Measurements from ENCODE around the gene TSPAN33.
"Not testable (repeated sequence)": the region's sequence is repeated elsewhere in the genome, so short reads cannot be mapped to it uniquely, and the experiment has no call there.

TSPAN33 gene

DNA sequence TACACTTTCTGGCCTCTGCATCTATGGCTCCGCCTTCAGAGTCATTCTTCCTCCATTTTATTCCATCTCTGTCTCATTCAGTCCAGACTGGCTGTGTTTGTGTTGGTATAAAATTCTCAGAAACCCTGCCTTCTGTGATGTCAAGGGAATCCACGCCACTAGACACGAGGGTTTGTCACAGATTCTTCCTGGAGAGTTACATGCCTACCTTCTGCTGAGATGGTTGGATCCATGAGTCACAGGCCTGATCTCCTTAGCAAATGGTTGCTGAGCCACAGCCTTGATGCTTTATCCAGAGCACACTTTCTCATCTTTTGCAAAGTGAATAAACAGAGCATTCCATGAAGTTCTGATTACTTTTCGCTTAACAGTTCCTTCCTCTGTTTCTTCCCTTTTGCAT, 35.9 kb upstream of the TSPAN33 start:
- TF ChIP-seq, protein P1, sequence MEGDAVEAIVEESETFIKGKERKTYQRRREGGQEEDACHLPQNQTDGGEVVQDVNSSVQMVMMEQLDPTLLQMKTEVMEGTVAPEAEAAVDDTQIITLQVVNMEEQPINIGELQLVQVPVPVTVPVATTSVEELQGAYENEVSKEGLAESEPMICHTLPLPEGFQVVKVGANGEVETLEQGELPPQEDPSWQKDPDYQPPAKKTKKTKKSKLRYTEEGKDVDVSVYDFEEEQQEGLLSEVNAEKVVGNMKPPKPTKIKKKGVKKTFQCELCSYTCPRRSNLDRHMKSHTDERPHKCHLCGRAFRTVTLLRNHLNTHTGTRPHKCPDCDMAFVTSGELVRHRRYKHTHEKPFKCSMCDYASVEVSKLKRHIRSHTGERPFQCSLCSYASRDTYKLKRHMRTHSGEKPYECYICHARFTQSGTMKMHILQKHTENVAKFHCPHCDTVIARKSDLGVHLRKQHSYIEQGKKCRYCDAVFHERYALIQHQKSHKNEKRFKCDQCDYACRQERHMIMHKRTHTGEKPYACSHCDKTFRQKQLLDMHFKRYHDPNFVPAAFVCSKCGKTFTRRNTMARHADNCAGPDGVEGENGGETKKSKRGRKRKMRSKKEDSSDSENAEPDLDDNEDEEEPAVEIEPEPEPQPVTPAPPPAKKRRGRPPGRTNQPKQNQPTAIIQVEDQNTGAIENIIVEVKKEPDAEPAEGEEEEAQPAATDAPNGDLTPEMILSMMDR (IDR thresholded peaks at IDR 0.05; ENCODE audit: insufficient read depth, low read depth, low read length, missing control alignments), result no peak
- DNase-seq (ENCODE audit: low read depth), result no peak
- no peak overlapping the region for H3K4me3 ChIP-seq (ENCODE audit: low read depth, low read length)

DNA sequence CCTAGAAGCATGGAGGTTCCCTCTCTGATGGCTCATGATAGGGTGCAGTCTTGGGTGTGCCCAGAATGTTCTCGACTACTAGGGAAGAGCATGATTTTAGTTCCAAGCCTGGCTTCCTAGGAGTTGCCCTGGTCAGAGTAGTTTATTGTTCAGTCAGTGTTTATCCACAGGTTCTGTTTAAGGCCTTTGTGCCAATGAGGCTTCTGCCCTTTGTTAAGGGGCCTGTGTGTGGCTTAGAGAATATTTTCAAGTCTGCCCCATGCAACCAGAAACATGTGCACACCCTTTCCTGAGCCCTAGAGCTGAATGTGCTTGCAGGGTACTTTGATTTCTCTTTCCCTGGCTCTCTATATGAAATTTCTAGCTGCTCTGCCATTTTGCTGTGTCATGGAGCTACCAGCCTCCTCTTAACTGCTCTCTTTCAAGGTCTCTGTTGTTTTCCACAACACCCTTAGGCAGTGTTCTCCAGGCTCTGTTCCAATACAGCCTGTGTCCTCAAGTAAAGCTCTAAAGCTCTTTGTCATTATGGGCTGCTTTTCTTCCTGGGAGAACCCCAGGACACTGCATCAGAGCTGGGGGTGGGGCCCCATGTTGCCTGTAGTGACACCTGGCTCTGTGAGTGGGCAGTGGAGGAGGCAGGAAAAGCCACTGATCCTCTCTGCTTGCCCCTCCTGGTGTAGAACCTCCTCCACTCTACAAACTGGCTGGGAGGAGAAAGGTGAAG, 34.1 kb upstream of the TSPAN33 start:
- H3K4me3 ChIP-seq (ENCODE audit: low read depth, low read length), result no peak overlapping the region
- DNase-seq (ENCODE audit: low read depth), result no peak
- TF ChIP-seq, protein P1 (IDR thresholded peaks at IDR 0.05; ENCODE audit: insufficient read depth, low read depth, low read length, missing control alignments), result no peak

DNA sequence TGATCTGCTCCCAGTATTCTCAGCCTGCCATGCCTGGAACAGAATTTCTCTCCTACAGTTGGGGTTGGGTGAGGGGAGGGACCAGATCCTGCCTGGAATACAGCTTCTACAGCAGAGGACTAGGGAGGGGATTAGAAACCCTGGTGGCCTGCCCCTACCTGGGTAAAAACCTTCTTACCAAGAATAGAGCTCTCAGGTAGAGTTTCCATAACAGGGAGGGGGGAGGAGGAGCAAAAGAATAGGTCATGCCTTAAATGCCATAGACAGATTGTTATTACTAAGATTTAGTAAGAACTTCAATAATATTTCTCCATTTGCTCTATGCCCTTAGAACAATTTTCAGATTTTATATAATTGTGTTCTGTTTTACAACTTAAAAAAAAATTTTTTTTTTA, 33.5 kb upstream of the TSPAN33 start:
- DNase-seq (ENCODE audit: low read depth), result no peak
- TF ChIP-seq, protein P1 (IDR thresholded peaks at IDR 0.05; ENCODE audit: insufficient read depth, low read depth, low read length, missing control alignments), result no peak
- no peak overlapping the region for H3K4me3 ChIP-seq (ENCODE audit: low read depth, low read length)

DNA sequence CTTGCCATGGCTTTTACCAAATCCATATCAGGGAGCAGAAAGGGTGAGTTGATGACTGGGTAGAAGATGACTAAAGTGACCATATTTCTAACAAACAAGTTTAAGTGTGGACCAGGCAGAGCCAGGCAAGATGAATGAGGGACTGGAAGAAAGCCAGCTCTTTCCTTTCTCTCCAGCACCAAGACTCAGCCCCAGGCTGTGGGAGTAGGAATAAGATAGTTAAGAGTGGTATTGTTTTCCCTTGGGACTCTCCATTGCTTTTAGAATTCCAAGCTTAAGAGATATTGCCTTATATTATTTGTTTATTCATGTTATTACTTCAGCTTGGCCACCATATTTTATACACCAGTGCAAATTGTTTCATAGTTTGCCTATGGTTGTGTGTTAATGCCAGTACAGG, 28.8 kb upstream of the TSPAN33 start:
- no peak for DNase-seq (ENCODE audit: low read depth)
- TF ChIP-seq, protein P1 (IDR thresholded peaks at IDR 0.05; ENCODE audit: insufficient read depth, low read depth, low read length, missing control alignments), result no peak
- no peak overlapping the region for H3K4me3 ChIP-seq (ENCODE audit: low read depth, low read length)

DNA sequence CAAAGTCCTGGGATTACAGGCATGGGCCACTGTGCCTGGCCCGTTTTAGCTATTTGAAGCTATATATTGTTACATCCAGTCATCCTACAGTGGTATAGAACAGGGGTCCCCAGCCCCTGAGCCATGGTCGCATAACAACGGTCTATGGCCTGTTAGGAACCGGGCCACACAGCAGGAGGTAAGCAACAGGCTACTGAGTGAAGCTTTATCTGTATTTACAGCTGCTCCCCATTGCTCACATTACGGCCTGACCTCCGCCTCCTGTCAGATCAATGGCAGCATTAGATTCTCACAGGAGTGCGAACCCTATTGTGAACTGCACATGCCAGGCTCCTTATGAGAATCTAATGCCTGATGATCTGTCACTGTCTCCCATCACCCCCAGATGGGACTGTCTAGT, 26.3 kb upstream of the TSPAN33 start:
- TF ChIP-seq, protein P1 (IDR thresholded peaks at IDR 0.05; ENCODE audit: insufficient read depth, low read depth, low read length, missing control alignments), result no peak
- no peak overlapping the region for H3K4me3 ChIP-seq (ENCODE audit: low read depth, low read length)
- no peak for DNase-seq (ENCODE audit: low read depth)

DNA sequence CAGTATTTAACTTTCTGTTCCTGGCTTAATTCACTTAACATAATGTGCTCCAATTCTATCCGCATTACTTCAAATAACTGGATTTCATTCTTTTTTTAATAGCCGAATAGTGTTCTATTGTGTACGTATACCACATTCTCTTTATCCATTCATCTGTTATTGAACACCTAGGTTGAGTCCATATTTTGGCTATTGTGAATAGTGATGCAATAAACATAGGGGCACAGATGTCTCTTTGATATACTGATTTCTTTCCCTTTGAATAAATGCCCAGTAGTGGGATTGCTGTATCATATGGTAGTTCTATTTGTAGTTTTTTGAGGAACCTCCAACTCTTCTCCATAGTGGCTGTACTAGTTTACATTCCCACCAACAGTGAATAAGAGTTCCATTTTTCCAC, 25.5 kb upstream of the TSPAN33 start:
- TF ChIP-seq, protein P1 (IDR thresholded peaks at IDR 0.05; ENCODE audit: insufficient read depth, low read depth, low read length, missing control alignments), result no peak
- DNase-seq (ENCODE audit: low read depth), result no peak
- no peak overlapping the region for H3K4me3 ChIP-seq (ENCODE audit: low read depth, low read length)

DNA sequence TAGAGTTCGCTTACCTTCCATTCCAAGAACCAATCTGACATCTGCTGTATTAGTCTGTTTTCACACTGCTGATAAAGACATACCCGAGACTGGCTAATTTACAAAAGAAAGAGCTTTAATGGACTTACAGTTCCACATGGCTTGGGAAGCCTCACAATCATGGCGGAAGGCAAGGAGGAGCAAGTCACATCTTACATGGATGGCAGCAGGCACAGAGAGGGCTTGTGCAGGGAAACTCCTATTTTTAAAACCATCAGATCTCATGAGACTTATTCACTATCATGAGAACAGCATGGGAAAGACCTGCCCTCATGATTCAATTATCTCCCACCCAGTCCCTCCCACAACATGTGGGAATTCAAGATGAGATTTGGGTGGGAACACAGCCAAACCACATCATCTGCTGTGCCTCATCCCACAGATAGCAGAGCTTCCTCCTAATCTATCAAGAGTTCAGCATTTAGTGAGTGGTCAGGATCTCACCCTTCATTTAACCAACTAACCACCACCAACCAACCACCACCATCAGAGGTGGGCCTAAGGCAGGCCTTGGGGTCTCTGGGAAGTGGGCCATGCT, 22.9 kb upstream of the TSPAN33 start:
- H3K4me3 ChIP-seq (ENCODE audit: low read depth, low read length); DNase-seq (ENCODE audit: low read depth): not testable (repeated sequence)
